GM19099 (cell line): ENCODE data around the gene TSPAN13.

Source experiments
- POLR2A ChIP-seq: IDR thresholded peaks from 3 replicates; pipeline ENCODE4 v1.6.1; 2011; ENCODE audit warnings: low read depth; ENCODE audit not compliant: insufficient read length; ENCODE audit errors: extremely low read depth

Gene TSPAN13

DNA sequence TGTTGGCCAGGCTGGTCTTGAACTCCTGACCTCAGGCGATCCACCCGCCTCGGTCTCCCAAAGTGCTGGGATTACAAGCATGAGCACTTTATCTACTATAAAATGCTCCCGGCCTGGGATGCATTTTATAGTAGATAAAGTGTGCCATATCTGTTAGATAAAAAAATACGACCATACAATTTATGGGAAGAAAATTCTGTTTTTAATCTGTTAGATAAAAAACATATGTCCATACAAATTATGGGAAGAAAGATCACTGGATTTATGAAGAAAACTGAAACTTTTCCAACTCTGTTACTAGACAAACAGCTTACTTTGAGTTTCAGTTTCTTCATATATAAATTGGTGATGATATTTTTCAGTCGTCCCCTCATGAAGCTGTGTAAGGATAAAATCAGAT, 4.5 kb downstream of the TSPAN13 start:
- no peak for TF ChIP-seq POLR2A

DNA sequence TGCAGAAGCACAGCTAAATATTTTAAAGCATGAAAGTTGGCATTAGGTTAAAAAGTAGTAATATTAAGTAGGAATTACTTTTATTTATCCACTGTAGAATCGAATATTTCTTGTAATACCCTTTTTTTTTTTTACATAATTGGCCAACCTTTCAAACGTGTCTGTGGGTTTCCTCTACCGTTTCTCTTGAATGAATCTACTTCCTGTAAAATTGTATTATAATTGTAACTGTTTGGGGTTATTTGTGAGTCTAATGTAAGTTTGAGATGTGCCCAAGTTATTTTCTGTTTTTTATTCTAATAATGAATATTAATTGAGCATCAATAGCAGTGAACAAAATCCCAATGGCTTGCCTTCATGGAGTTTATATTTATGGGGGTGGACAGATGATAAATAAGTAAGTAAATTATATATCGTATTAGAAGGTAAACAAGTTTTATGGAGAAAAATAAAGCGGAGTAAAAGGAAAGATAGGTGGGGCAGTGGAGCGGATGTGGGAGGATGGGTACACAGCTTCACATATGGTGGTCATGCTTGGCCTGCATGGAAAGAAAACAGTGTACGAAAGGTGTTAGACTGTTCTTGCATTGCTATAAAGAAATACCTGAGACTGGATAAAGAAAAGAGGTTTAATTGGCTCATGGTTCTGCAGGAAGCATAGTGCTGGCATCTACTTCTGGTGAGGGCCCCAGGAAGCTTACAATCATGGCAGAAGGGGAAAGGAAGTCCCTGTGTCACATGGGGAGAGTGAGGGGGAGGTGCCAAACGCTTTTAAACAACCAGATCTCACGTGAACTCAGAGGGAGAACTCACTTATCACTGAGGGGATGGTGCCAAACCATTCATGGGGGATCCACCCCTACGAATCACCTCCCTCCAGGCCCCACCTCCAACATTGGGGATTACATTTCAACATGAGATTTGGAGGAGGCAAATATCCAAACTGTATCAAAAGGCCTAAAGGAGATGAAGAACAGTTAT, 5.4 kb downstream of the TSPAN13 start:
- TF ChIP-seq POLR2A: no peak

DNA sequence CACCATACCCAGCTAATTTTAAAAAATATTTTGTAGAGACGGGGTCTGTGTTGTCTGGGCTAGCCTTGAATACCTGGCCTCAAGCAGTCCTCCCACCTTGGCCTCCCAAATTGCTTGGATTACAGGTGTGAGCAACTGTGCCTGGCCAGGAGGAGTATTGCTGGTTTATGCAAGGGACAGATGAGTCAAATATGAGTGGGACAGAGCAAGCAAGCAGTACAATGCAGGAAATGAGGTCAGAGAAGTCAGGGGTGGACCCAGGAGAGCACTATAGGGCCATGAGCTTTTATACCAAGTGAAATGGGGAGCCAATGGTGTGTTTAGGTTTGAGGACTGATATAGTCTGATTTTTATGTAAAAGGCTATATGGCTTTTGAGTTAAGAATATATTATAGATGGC, 6.3 kb downstream of the TSPAN13 start:
- no peak for TF ChIP-seq POLR2A

DNA sequence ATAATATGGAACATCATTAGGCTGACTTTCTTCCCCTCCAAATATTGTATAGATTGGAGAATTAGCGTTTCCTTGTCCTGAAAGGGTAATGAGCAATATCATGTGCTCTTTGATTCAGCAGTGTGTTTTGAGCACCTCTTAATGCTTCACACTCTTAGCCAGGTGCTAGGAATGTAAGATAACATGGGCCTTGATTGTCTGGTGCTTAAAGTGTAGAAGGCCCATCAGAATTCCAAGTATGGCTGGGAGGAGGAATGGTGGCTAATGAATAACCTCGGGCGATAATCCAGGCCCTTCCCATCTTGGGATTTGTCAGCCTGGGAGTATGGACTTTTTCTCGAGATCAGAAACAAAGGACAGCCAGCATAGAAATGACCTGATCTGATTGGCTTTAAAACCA, 8.6 kb downstream of the TSPAN13 start:
- TF ChIP-seq POLR2A: no peak

DNA sequence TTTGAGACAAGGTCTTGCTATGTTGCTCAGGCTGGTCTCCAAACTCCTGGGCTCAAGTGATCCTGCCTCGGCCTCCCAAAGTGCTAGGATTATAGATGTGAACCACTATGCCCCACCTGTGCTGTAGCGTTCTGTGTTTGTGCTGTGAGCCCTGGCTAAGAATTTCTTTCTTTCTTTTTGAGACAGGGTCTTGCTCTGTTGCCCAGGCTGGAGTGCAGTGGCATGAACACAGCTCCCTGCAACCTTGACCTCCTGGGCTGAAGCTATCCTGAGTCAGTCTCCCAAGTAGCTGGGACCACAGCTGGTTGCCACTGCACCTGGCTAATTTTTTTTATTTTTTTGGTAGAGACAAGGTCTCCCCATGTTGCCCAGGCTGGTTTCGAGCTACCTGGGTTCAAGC, 11.4 kb downstream of the TSPAN13 start:
- TF ChIP-seq POLR2A: no peak

DNA sequence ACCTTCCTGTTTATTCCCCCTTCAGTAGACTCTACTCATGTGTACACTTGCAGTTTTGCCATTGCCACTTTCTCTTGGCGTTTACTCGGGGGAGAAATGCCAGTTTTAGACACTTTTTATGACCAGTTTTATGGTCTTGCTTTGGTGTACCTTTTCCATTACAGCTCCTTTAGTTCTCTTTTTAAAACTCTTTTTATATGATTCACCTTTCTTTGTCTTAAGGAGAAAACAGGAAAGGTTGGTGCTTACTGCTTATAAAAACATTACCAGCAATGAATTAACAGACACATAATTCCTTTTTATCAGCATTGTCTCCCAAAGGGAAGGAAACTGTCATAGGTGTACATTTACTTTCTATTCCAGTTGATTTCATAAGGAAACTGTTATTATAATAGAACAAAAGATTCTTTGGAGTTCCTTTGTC, 11.9 kb downstream of the TSPAN13 start:
- no peak for TF ChIP-seq POLR2A

DNA sequence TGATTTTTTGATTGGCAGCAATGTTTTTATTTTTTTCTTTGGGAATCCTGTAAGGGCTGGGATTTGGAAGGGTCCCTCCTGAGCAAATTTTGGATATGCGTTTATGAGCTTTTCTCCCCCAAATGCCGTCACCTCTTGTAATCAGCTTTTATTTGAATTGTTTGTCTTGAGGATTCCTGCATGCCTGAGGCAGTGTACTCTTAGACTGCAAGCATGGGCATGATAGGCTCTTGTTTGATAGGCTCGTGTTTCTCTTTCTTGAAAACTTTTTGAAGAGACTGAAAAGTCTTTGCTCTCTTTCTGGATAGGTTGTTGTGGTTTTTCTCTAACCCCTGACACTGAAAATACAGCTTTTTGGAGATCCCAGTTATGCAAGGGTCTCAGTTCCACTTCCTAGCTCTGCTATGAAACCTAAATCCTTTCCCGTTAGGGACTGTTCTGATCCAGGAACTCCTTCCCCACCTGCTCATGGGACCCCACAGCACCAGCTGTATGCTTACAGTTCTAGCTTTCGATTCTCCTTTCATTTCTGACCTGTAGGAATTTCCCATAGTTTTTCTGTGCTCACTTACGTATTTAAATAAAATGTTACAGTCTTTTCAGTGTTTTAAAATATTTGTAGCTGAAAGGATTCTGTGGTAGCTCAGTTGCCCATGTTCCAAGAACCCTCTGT, 17.2 kb downstream of the TSPAN13 start:
- no peak for TF ChIP-seq POLR2A

DNA sequence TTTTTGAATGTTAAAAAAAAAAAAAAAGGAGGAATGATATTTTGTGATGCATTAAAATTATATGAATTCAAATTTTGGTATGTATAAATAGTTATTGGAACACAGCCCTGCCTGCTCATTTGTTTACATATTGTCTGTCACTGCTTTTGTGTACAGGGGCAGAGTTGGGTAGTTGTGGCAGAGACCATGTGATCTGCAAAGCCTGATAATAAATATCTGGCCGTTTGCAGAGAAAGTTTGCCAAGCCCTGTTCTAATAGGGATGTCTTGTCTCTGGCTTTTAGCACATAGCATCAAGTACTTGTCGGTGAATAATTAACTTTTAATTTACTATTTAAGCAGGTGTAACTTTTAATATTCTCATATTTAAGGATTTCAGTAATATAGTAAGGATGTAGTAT, 19.8 kb downstream of the TSPAN13 start:
- TF ChIP-seq POLR2A: no peak

DNA sequence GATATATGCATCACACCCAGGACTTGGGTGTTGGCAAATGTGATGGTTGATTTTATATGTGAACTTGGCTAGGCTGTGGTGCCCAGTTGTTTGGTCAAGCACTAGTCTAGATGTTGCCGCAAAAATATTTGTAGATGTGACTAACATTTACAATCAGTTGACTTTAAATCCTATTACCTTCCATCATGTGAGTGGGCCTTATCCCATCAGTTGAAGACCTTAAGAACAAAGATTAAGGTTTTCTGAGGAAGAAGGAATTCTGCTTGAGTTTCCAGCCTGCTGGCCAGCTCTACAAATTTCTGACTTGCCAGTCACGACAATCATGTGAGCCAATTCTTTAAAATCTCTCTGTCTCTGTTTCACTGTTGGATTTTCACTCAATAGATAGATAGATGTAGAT, 20.3 kb downstream of the TSPAN13 start:
- no peak for TF ChIP-seq POLR2A

DNA sequence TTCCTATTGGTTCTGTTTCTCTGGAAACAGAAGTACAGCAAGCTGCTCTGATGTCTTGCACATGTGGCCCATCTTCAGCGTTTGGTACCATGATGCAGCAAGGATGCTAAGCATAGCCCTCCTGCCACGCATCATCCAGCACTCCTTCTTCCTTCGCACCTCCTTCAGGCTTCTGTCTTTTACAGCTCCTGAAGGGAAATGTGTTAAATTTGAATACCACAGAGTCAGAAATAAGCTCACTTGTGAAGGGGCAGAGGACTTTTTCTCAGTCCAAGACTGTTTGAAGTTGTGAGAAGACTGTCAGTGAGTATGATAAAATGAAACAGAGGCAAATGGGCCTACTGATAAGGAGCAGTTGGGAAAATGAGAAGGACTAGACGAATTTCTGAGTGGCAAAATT, 20.7 kb downstream of the TSPAN13 start:
- no peak for TF ChIP-seq POLR2A

DNA sequence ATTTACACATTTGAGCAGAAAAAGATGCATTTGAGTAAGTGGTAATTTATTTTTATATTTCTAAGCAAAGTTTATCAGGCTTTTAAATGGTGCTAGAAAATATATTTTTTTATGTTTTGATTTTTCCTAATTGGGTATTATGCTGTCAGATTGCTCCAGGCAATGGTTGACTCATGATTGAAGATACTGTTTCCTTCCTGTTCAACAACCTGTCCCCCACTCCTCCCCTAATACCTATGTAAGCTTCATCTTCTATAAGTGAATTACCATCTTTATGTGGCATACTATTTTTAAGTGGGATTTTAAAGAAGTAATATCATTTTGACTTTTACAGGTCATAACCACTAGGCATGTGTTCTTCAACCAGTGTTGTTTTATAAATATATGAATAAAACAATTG, 21.4 kb downstream of the TSPAN13 start:
- TF ChIP-seq POLR2A: no peak

DNA sequence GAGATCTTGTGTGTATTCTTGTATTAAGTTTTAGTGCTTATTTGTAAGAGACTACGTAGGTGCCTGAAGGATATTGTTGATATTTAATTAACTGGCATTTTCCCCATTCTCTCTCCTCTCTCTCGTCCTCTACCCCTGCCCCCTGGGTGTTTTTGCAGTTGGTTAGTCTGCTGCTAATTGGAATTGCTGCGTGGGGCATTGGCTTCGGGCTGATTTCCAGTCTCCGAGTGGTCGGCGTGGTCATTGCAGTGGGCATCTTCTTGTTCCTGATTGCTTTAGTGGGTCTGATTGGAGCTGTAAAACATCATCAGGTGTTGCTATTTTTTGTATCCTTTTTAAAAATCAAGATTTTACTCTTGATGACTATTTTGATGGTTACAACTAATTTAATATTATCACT, 22.5 kb downstream of the TSPAN13 start:
- no peak for TF ChIP-seq POLR2A

DNA sequence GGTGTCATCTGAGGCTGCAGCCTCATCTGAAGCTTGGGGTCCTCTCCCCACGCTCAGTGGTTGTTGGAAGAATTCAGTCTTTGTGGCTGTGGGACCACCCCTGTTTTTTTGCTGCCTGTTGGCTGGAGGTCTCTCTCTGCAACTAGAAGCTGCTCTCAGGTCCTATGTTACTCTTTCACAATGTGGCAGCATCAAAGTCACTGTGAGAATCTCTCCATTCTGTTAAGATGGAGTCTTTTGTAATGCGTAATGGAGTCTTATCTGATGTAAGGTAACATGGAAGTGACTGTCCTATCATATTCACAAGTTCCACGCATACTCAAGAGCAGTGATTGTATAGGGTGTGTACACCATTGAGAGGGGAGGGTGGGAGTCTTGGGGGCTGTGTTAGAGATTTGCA, 24.9 kb downstream of the TSPAN13 start:
- no peak for TF ChIP-seq POLR2A

DNA sequence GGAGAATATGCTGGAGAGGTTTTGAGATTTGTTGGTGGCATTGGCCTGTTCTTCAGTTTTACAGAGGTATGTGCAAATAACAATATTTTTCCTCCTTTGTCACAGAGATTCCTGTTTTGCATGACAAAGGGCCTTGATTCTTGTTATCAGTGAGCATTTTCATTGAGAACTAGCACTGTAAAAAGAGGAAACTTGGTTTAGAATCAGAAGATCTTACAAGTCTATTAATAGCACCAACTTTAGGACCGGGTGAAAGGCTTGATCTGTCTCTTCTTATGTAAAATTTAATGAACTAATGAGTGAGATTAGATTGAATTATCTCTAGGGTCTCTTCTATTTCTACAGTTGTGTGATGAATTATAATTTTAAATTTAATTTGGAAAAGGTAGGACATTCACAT, 25.5 kb downstream of the TSPAN13 start:
- TF ChIP-seq POLR2A: no peak

DNA sequence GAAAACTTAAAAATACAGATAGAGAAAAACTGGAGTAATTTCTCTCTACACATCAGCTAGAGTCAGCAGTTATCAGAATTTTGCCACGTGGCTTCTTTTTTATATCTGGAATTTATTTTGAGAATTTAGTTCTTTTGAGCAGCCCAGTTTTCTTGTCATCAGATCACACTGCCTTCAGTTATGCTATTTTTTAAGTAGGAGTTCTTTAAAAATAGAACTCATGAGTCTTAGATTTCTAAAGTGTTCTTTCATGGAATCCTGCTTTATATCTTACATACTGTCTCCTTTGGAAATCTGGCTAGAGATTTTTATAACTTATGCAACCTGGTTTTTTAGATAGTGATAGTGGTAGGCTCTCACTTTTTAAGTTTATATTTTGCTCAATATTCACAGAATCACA, 27.0 kb downstream of the TSPAN13 start:
- no peak for TF ChIP-seq POLR2A

DNA sequence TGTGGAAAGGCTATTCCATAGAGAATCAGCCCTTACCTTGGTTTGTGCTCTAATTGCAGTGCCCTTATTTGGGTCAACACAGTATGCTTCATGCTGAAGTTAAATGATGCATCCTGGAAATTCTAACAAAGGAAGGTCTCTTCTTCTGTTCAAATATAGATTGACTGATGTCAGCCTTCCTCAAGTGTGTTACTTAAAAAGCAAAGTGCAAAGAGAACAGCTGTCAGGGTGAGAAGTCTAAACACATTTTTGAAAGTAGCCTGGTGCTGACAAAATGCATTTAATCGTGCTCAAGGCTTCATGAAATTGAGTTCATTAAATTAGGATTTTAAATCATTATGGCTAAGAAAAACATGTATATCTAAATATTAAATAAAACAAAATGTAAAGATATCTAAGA, 31.8 kb downstream of the TSPAN13 start:
- TF ChIP-seq POLR2A: no peak
